Stomach (tissue), 9 donors: Measurements from ENCODE around the gene ACTG1. TPM values are rescaled to one million over a fixed set of nuclear protein-coding genes. Genes with fewer than 3 reads are reported as not detected.

Source experiments
- DNase-seq, 2 donors: peaks; one replicate each; pipeline versions ENCODE4 v3.0.0 to v3.0.0-alpha.2; 2013 to 2019
- H3K27ac ChIP-seq, 5 donors: fragments of 200-600 bp in 4 of 5; sonication (generic) in 4 of 5; one replicate each; pipeline ENCODE4 v1.5.1; 2013 to 2019; ENCODE audit warnings: mild to moderate bottlenecking in 1 of 5, moderate library complexity in 1 of 5
- H3K27me3 ChIP-seq, 3 donors: fragments of 200-600 bp; sonication (generic); one replicate each; pipeline ENCODE4 v1.5.1; 2017 to 2019; ENCODE audit warnings: mixed run types in 1 of 3
- H3K36me3 ChIP-seq, 4 donors: fragments of 200-600 bp; sonication (generic); 1 replicate in 3 of 4; 2 replicates in 1 of 4; pipeline ENCODE4 v1.5.1; 2016 to 2019
- H3K4me1 ChIP-seq, 4 donors: fragments of 200-600 bp; sonication (generic); one replicate each; pipeline ENCODE4 v1.5.1; 2016 to 2019
- H3K4me3 ChIP-seq, 4 donors: fragments of 200-600 bp; sonication (generic) in 3 of 4; one replicate each; pipeline ENCODE4 v1.5.1; 2016 to 2019; ENCODE audit warnings: mild to moderate bottlenecking in 1 of 4
- H3K9me3 ChIP-seq, 4 donors: fragments of 200-600 bp; sonication (generic); one replicate each; pipeline ENCODE4 v1.5.1; 2016 to 2019
- CTCF ChIP-seq, 7 experiments: fragments of 450-650 bp in 4 of 7; fragments of 200-600 bp in 3 of 7; sonication (generic) in 3 of 7; IDR thresholded peaks; one replicate each; pipeline ENCODE4 v1.5.1; 2016 to 2019; ENCODE audit warnings: antibody characterized with exemption in 7 of 7, control low read depth in 2 of 7, mild to moderate bottlenecking in 1 of 7
- EP300 ChIP-seq: sonication (generic); formaldehyde crosslinking; IDR thresholded peaks from one replicate; pipeline ENCODE4 v1.6.1; 2017; ENCODE audit warnings: antibody characterized with exemption
- POLR2A ChIP-seq, 4 donors: fragments of 450-650 bp; IDR thresholded peaks; one replicate each; pipeline ENCODE4 v1.6.1; 2016; ENCODE audit warnings: antibody characterized with exemption in 4 of 4, control low read depth in 2 of 4, mild to moderate bottlenecking in 1 of 4, moderate library complexity in 1 of 4
- POLR2AphosphoS5 ChIP-seq, 3 donors: sonication (generic); formaldehyde crosslinking; IDR thresholded peaks; one replicate each; pipeline ENCODE4 v1.6.1; 2016; ENCODE audit warnings: antibody characterized with exemption in 3 of 3
- WGBS, 5 donors: extraction: QIAGEN DNeasy Blood & Tissue Kit in 3 of 5; methylation state at CpG; one replicate each; pipeline versions ENCODE4 v1.1.5 to v1.1.7; 2013 to 2018; 5-methylcytosine and 5-hydroxymethylcytosine counted together
- intact Hi-C: fragments of 100-400 bp; cut with DNase I; formaldehyde crosslinking; loops from one replicate; pipeline ENCODE4 v1.15.1; 2023; ENCODE audit warnings: low total_unique reads
- polyA plus RNA-seq, 3 donors: library from polyadenylated mRNA; stranded (reverse); fragments of 200-250 nt; gene quantifications; one replicate each; pipeline ENCODE4 v1.2.3, GENCODE V29; 2013
- total RNA-seq, 5 donors: library from RNA; depleted of rRNA; stranded (reverse); fragments of >200 nt; gene quantifications; one replicate each; pipeline versions ENCODE4 v1.1.0 to v1.2.3, GENCODE V29; 2014 to 2016
- donor health status: healthy with polysubstance abuse.
- donor health status: Bipolar disorder and iron deficiency.
- donor health status: healthy.

Gene ACTG1
- total and polyA plus RNA-seq, 8 donors, result 978 to 2,952 (median 1,922) TPM

- WGBS, 5 donors, result 87 to 98% (median 97%) methylated on average over 13 to 17 of the region's 17 CpGs
- intact Hi-C loops, result no loop called here
- no peak for TF ChIP-seq CTCF (IDR thresholded peaks at IDR 0.05)
- TF ChIP-seq POLR2A (IDR thresholded peaks at IDR 0.05), result no peak
- no peak for TF ChIP-seq POLR2AphosphoS5 (IDR thresholded peaks at IDR 0.05)
- no peak for DNase-seq
- H3K36me3 ChIP-seq, result peaks cover 30 to 80% (median 77%) of the 10 kb centered on the region in 4 donors
- no peak overlapping the region for H3K27ac ChIP-seq
- H3K4me3 ChIP-seq, result no peak overlapping the region
- no peaks in the 10 kb centered on the region for H3K9me3 ChIP-seq
- H3K27me3 ChIP-seq, result peaks cover 0 to 25% (median 20%) of the 10 kb centered on the region in 3 donors
- peaks cover 18 to 21% (median 21%) of the 10 kb centered on the region in 4 donors for H3K4me1 ChIP-seq
Observed at GRCh38 chr17:81541123-81541522, 28.5 kb upstream of the ACTG1 start.

GRCh38 chr17:81540676-81541027 is 28.1 kb upstream of the ACTG1 start:
- Histone ChIP-seq H3K27ac (no peak overlapping the region), H3K9me3 (no peaks in the 10 kb centered on the region), H3K36me3 (peaks cover 29 to 75% (median 72%) of the 10 kb centered on the region in 4 donors), H3K4me1 (peaks cover 18 to 25% (median 23%) of the 10 kb centered on the region in 4 donors), H3K27me3 (peaks cover 0 to 30% (median 25%) of the 10 kb centered on the region in 3 donors), H3K4me3 (no peak overlapping the region)
- WGBS, 5 donors, result 80 to 94% (median 93%) methylated on average over 1 to 14 of the region's 14 CpGs
- DNase-seq, result no peak
- no peak for TF ChIP-seq POLR2AphosphoS5 (IDR thresholded peaks at IDR 0.05)
- no peak for TF ChIP-seq EP300
- no peak for TF ChIP-seq CTCF (IDR thresholded peaks at IDR 0.05)
- no peak for TF ChIP-seq POLR2A (IDR thresholded peaks at IDR 0.05)
- intact Hi-C loops, result no loop called here

GRCh38 chr17:81539961-81540675 is 27.5 kb upstream of the ACTG1 start:
- intact Hi-C loops, result no loop called here
- Histone ChIP-seq H3K27ac (no peak overlapping the region), H3K36me3 (peaks cover 23 to 70% (median 66%) of the 10 kb centered on the region in 4 donors), H3K4me3 (no peak overlapping the region), H3K9me3 (no peaks in the 10 kb centered on the region), H3K4me1 (peaks cover 18 to 25% (median 23%) of the 10 kb centered on the region in 4 donors), H3K27me3 (peaks cover 0 to 35% (median 25%) of the 10 kb centered on the region in 3 donors)
- TF ChIP-seq POLR2A (IDR thresholded peaks at IDR 0.05) (no peak), CTCF (IDR thresholded peaks at IDR 0.05) (no peak), POLR2AphosphoS5 (IDR thresholded peaks at IDR 0.05) (no peak), EP300 (no peak)
- DNase-seq, result no peak
- 93 to 96% (median 94%) methylated on average over 19 to 28 of the region's 28 CpGs for WGBS, 5 donors

GRCh38 chr17:81539571-81539900 is 26.9 kb upstream of the ACTG1 start:
- TF ChIP-seq EP300 (no peak), POLR2AphosphoS5 (IDR thresholded peaks at IDR 0.05) (no peak), POLR2A (IDR thresholded peaks at IDR 0.05) (no peak), CTCF (IDR thresholded peaks at IDR 0.05) (no peak)
- 79 to 88% (median 84%) methylated on average over 7 to 10 of the region's 10 CpGs for WGBS, 5 donors
- intact Hi-C loops, result no loop called here

More at GRCh38 chr17:81539571-81539900, 26.9 kb upstream of the ACTG1 start:
- Histone ChIP-seq H3K36me3 (peaks cover 22 to 64% (median 61%) of the 10 kb centered on the region in 4 donors), H3K27me3 (peaks cover 0 to 41% (median 25%) of the 10 kb centered on the region in 3 donors), H3K27ac (no peak overlapping the region), H3K4me3 (no peak overlapping the region), H3K4me1 (peaks cover 18 to 25% (median 23%) of the 10 kb centered on the region in 4 donors), H3K9me3 (no peaks in the 10 kb centered on the region)
- DNase-seq, result no peak
